ENCODE results near the gene ADGRL2. TPM values are rescaled to one million over a fixed set of nuclear protein-coding genes. Genes with fewer than 3 reads are reported as not detected.

Gene ADGRL2
- total RNA-seq, 1 experiment from 2014 or later, result 34.2 TPM

GRCh38 chr1:81820765-81821164 is 20.0 kb downstream of the ADGRL2 start:
- no peaks in the 10 kb centered on the region for H3K4me1 ChIP-seq (ENCODE audit: control insufficient read depth, insufficient read depth, low read length)
- no peak overlapping the region for H3K27ac ChIP-seq (ENCODE audit: low read length)
- no peaks in the 10 kb centered on the region for H3K9me3 ChIP-seq (ENCODE audit: control insufficient read depth, insufficient read depth, low read depth, low read length)
- H3K27me3 ChIP-seq (ENCODE audit: control insufficient read depth, insufficient read depth, low read length), result no peaks in the 10 kb centered on the region
- in situ Hi-C loops (cut with HindIII; ENCODE audit: low pct_unique_long_range_greater_than_20kb, low sequenced_read_pairs), result no loop called here
- ChIA-PET CTCF (no interaction called here), POLR2A (interaction anchor here (0.6 kb wide), 1 partner anchor 9 kb away, joined by 5 read pairs; no protein-coding TSS in a partner anchor)
- BruUV-seq (replicated peaks), result no TSS peak
- ATAC-seq (no peak), DNase-seq (ENCODE audit: low read depth, low spot score) (no peak)
- TF ChIP-seq TCF7L2 (IDR thresholded peaks at IDR 0.05; ENCODE audit: low read depth, low read length), result no peak
- no peak for TF ChIP-seq REST (IDR thresholded peaks at IDR 0.05; ENCODE audit: insufficient read depth in 1 of 2, low read depth in 2 of 2, low read length in 1 of 2)
- no peak for TF ChIP-seq CTCF (IDR thresholded peaks at IDR 0.05)
- TF ChIP-seq POLR2AphosphoS5 (IDR thresholded peaks at IDR 0.05; ENCODE audit: low read depth, low read length), result no peak
- no peak for TF ChIP-seq SIN3A (IDR thresholded peaks at IDR 0.05; ENCODE audit: borderline replicate concordance, insufficient read depth, low read depth, low read length)
- intact Hi-C loops (cut with micrococcal nuclease; ENCODE audit: unreplicated experiment), result no loop called here
- no peak overlapping the region for H3K4me3 ChIP-seq (ENCODE audit: low read depth in 2 of 2, low read length in 2 of 2)
- no peaks in the 10 kb centered on the region for H3K36me3 ChIP-seq (ENCODE audit: control insufficient read depth, insufficient read depth, low read length)

GRCh38 chr1:81823082-81823481 is 22.3 kb downstream of the ADGRL2 start:
- Histone ChIP-seq H3K4me1 (ENCODE audit: control insufficient read depth, insufficient read depth, low read length) (no peaks in the 10 kb centered on the region), H3K4me3 (ENCODE audit: low read depth in 2 of 2, low read length in 2 of 2) (no peak overlapping the region), H3K27ac (ENCODE audit: low read length) (no peak overlapping the region), H3K9me3 (ENCODE audit: control insufficient read depth, insufficient read depth, low read depth, low read length) (no peaks in the 10 kb centered on the region), H3K27me3 (ENCODE audit: control insufficient read depth, insufficient read depth, low read length) (no peaks in the 10 kb centered on the region), H3K36me3 (ENCODE audit: control insufficient read depth, insufficient read depth, low read length) (no peaks in the 10 kb centered on the region)
- CTCF ChIA-PET, result no interaction called here
- in situ Hi-C loops (cut with HindIII; ENCODE audit: low pct_unique_long_range_greater_than_20kb, low sequenced_read_pairs), result no loop called here
- intact Hi-C loops (cut with micrococcal nuclease; ENCODE audit: unreplicated experiment), result no loop called here
- no peak for DNase-seq (ENCODE audit: low read depth, low spot score)
- TF ChIP-seq SIN3A (IDR thresholded peaks at IDR 0.05; ENCODE audit: borderline replicate concordance, insufficient read depth, low read depth, low read length) (no peak), TCF7L2 (IDR thresholded peaks at IDR 0.05; ENCODE audit: low read depth, low read length) (no peak), CTCF (IDR thresholded peaks at IDR 0.05) (no peak), POLR2AphosphoS5 (IDR thresholded peaks at IDR 0.05; ENCODE audit: low read depth, low read length) (no peak), REST (IDR thresholded peaks at IDR 0.05; ENCODE audit: insufficient read depth in 1 of 2, low read depth in 2 of 2, low read length in 1 of 2) (no peak)
- POLR2A ChIA-PET, result no interaction called here
- ATAC-seq, result no peak
- no TSS peak for BruUV-seq (replicated peaks)
